HEK293T (cell line): Measurements from ENCODE around the gene CMTM3.

Source experiments
- CTCF ChIA-PET: fragments of 350-600 bp; formaldehyde crosslinking; extraction: SDS; loops from one replicate; lab custom pipeline; 2021; ENCODE audit warnings: antibody characterized with exemption, inconsistent platforms; lab: Yijun Ruan, JAX
- POLR2A ChIA-PET: fragments of 350-600 bp; formaldehyde crosslinking; extraction: SDS; loops from one replicate; lab custom pipeline; 2020; ENCODE audit warnings: antibody characterized with exemption, inconsistent platforms; lab: Yijun Ruan, JAX
- DNase-seq: peaks from one replicate; pipeline ENCODE4 v3.0.0; 2012; ENCODE audit warnings: mixed read lengths; ENCODE audit errors: extremely low spot score
- ARNT ChIP-seq: fragments of 450-650 bp; IDR thresholded peaks from 2 replicates; pipeline ENCODE4 v1.6.1; 2017; ENCODE audit warnings: mild to moderate bottlenecking
- BHLHE40 ChIP-seq: fragments of 450-650 bp; IDR thresholded peaks from 2 replicates; pipeline ENCODE4 v1.6.1; 2016; ENCODE audit warnings: mild to moderate bottlenecking, moderate library complexity, borderline replicate concordance
- CTBP1 ChIP-seq: fragments of 450-650 bp; IDR thresholded peaks from 2 replicates; pipeline ENCODE4 v1.6.1; 2016; ENCODE audit warnings: borderline replicate concordance
- ELF4 ChIP-seq: fragments of 450-650 bp; IDR thresholded peaks from 2 replicates; pipeline ENCODE4 v1.6.1; 2017; ENCODE audit warnings: antibody characterized with exemption
- FOXA1 ChIP-seq: fragments of 450-650 bp; IDR thresholded peaks from 2 replicates; pipeline ENCODE4 v1.6.1; 2016; ENCODE audit warnings: mild to moderate bottlenecking
- FOXK2 ChIP-seq: fragments of 450-650 bp; IDR thresholded peaks from 2 replicates; pipeline ENCODE4 v1.6.1; 2016; ENCODE audit warnings: mild to moderate bottlenecking
- FOXM1 ChIP-seq: fragments of 450-650 bp; IDR thresholded peaks from 2 replicates; pipeline ENCODE4 v1.6.1; 2017; ENCODE audit warnings: mild to moderate bottlenecking, borderline replicate concordance
- HDGF ChIP-seq: fragments of 450-650 bp; IDR thresholded peaks from 2 replicates; pipeline ENCODE4 v1.6.1; 2017; ENCODE audit warnings: antibody characterized with exemption, borderline replicate concordance
- L3MBTL2 ChIP-seq: fragments of 450-650 bp; conservative IDR thresholded peaks from 2 replicates; pipeline ENCODE4 v1.6.1; 2016; ENCODE audit warnings: mild to moderate bottlenecking
- LEF1 ChIP-seq: fragments of 450-650 bp; IDR thresholded peaks from 2 replicates; pipeline ENCODE4 v1.6.1; 2017; ENCODE audit warnings: mild to moderate bottlenecking, borderline replicate concordance
- NFRKB ChIP-seq: fragments of 450-650 bp; IDR thresholded peaks from 2 replicates; pipeline ENCODE4 v1.6.1; 2016; ENCODE audit warnings: mild to moderate bottlenecking, moderate library complexity
- PKNOX1 ChIP-seq: fragments of 450-650 bp; IDR thresholded peaks from 2 replicates; pipeline ENCODE4 v1.6.1; 2016
- SP1 ChIP-seq: fragments of 450-650 bp; IDR thresholded peaks from 2 replicates; pipeline ENCODE4 v1.6.1; 2017
- SUZ12 ChIP-seq: fragments of 450-650 bp; IDR thresholded peaks from 2 replicates; pipeline ENCODE4 v1.6.1; 2016; ENCODE audit warnings: mild to moderate bottlenecking
- TARDBP ChIP-seq: fragments of 450-650 bp; IDR thresholded peaks from 2 replicates; pipeline ENCODE4 v1.6.1; 2016
- ZNF384 ChIP-seq: fragments of 450-650 bp; IDR thresholded peaks from 2 replicates; pipeline ENCODE4 v1.6.1; 2016

Gene CMTM3

GRCh38 chr16:66637806-66638205 is 33.3 kb downstream of the CMTM3 start:
- no peak for TF ChIP-seq ZNF384
- no peak for TF ChIP-seq FOXK2
- POLR2A ChIA-PET: interaction anchor here (2.1 kb wide), 1 partner anchor 13 kb away, joined by 7 read pairs; no protein-coding TSS in a partner anchor
- CTCF ChIA-PET: interaction anchor here (0.7 kb wide), 1 partner anchor 14 kb away, joined by 3 read pairs; no protein-coding TSS in a partner anchor
- no peak for DNase-seq

GRCh38 chr16:66639091-66639885 is 34.8 kb downstream of the CMTM3 start:
- TF ChIP-seq LEF1 (no peak), BHLHE40 (no peak), TARDBP (no peak), FOXA1 (no peak), HDGF (no peak), SUZ12 (no peak), CTBP1 (no peak), L3MBTL2 (no peak), PKNOX1 (no peak), ARNT (no peak), NFRKB (no peak), FOXM1 (no peak), SP1 (no peak), ELF4 (no peak)
- DNase-seq: no peak
- POLR2A ChIA-PET: interaction anchor here (2.1 kb wide), 1 partner anchor 12 kb away, joined by 7 read pairs; no protein-coding TSS in a partner anchor
- CTCF ChIA-PET: interaction anchor here (0.6 to 2.4 kb wide), 2 partner anchors 12 to 60 kb away, joined by 5 to 17 read pairs; no protein-coding TSS in a partner anchor

GRCh38 chr16:66640724-66641314 is 36.3 kb downstream of the CMTM3 start:
- CTCF ChIA-PET: interaction anchor here (2.4 kb wide), 1 partner anchor 10 kb away, joined by 17 read pairs; no protein-coding TSS in a partner anchor
- no peak for DNase-seq
- TF ChIP-seq ARNT (no peak), CTBP1 (no peak), FOXA1 (no peak), FOXK2 (no peak), SUZ12 (no peak), FOXM1 (no peak), HDGF (no peak), PKNOX1 (no peak), NFRKB (no peak), SP1 (no peak), LEF1 (no peak), TARDBP (no peak), L3MBTL2 (no peak), ELF4 (no peak), ZNF384 (no peak)
- POLR2A ChIA-PET: no interaction called here

GRCh38 chr16:66641387-66641786 is 36.9 kb downstream of the CMTM3 start:
- no peak for TF ChIP-seq LEF1
- TF ChIP-seq ARNT: no peak
- TF ChIP-seq SUZ12: no peak
- no peak for TF ChIP-seq L3MBTL2
- no peak for TF ChIP-seq FOXK2
- TF ChIP-seq HDGF: no peak
- no peak for TF ChIP-seq ZNF384
- no peak for TF ChIP-seq NFRKB
- no peak for TF ChIP-seq BHLHE40
- TF ChIP-seq FOXM1: no peak
- TF ChIP-seq FOXA1: no peak
- no peak for TF ChIP-seq ELF4
- no peak for DNase-seq
- CTCF ChIA-PET: interaction anchor here (2.4 kb wide), 1 partner anchor 10 kb away, joined by 17 read pairs; no protein-coding TSS in a partner anchor
- POLR2A ChIA-PET: no interaction called here

GRCh38 chr16:66647866-66648265 is 43.4 kb downstream of the CMTM3 start:
- CTCF ChIA-PET: no interaction called here
- POLR2A ChIA-PET: no interaction called here

More at GRCh38 chr16:66647866-66648265, 43.4 kb downstream of the CMTM3 start:
- DNase-seq: no peak
- TF ChIP-seq SP1 (no peak), HDGF (no peak), FOXA1 (no peak), FOXK2 (no peak), L3MBTL2 (no peak), ZNF384 (no peak), SUZ12 (no peak), BHLHE40 (no peak), PKNOX1 (no peak), NFRKB (no peak), FOXM1 (no peak)
